SK-N-SH (cell line): ENCODE data around the gene CDH9. TPM values are rescaled to one million over a fixed set of nuclear protein-coding genes. Genes with fewer than 3 reads are reported as not detected.

Source experiments
- CTCF ChIA-PET: fragments of 300-600, 350-600 bp; formaldehyde crosslinking; extraction: SDS; loops from one replicate; lab custom pipeline; 2021; lab: Yijun Ruan, JAX
- POLR2A ChIA-PET: fragments of 350-600 bp; sonication (Branson Sonifier 250); formaldehyde crosslinking; extraction: SDS; loops from one replicate; lab custom pipeline; 2020; ENCODE audit warnings: antibody characterized with exemption, inconsistent platforms; lab: Yijun Ruan, JAX
- DNase-seq: peaks from one replicate; pipeline ENCODE4 v3.0.0; 2012
- H2AFZ ChIP-seq: fragments of 200-600 bp; sonication (generic); 2 replicates; pipeline ENCODE4 v1.8.1; 2016; ENCODE audit warnings: antibody characterized with exemption, mild to moderate bottlenecking, low read depth
- H3F3A ChIP-seq: fragments of 200-600 bp; sonication (generic); replicated peaks from 2 replicates; pipeline ENCODE3; 2016; ENCODE audit warnings: antibody characterized with exemption, mild to moderate bottlenecking; ENCODE audit not compliant: insufficient read depth
- H3K27ac ChIP-seq, 2 experiments: fragments of 200-500 bp in 1 of 2; fragments of 200-600 bp in 1 of 2; sonication (Bioruptor generic) in 1 of 2; sonication (generic), shearing (Covaris generic) in 1 of 2; 2 replicates each; pipeline versions ENCODE4 v1.5.1 to v1.6.1; 2014 to 2016; ENCODE audit warnings: low read depth in 2 of 2, inconsistent platforms in 1 of 2, low read length in 1 of 2, mild to moderate bottlenecking in 1 of 2, mixed read lengths in 1 of 2
- H3K27me3 ChIP-seq: fragments of 200-600 bp; sonication (generic), shearing (Covaris generic); 2 replicates; pipeline ENCODE4 v1.6.1; 2016; ENCODE audit warnings: mixed run types; ENCODE audit not compliant: insufficient read depth
- H3K36me3 ChIP-seq, 2 experiments: fragments of 200-500 bp in 1 of 2; fragments of 200-600 bp in 1 of 2; sonication (Bioruptor generic) in 1 of 2; sonication (generic) in 1 of 2; replicated peaks in 1 of 2; 2 replicates each; pipeline versions ENCODE3 to v1.5.1; 2014 to 2016; ENCODE audit warnings: low read length in 1 of 2, mild to moderate bottlenecking in 1 of 2; ENCODE audit not compliant: insufficient read depth in 2 of 2, control insufficient read depth in 1 of 2
- H3K4me1 ChIP-seq, 2 experiments: fragments of 200-500 bp in 1 of 2; fragments of 200-600 bp in 1 of 2; sonication (Bioruptor generic) in 1 of 2; sonication (generic), shearing (Covaris generic) in 1 of 2; 2 replicates each; pipeline versions ENCODE4 v1.5.1 to v1.6.1; 2014 to 2016; ENCODE audit warnings: low read depth in 1 of 2, low read length in 1 of 2, mixed run types in 1 of 2; ENCODE audit not compliant: insufficient read depth in 2 of 2, control insufficient read depth in 1 of 2
- H3K4me2 ChIP-seq: fragments of 200-600 bp; sonication (generic), shearing (Covaris generic); 2 replicates; pipeline ENCODE4 v1.6.1; 2017; ENCODE audit warnings: mixed run types
- H3K4me3 ChIP-seq, 2 experiments: fragments of 200-500 bp in 1 of 2; fragments of 200-600 bp in 1 of 2; sonication (Bioruptor generic) in 1 of 2; sonication (generic), shearing (Covaris generic) in 1 of 2; 2 replicates each; pipeline versions ENCODE4 v1.5.1 to v1.8.1; 2014 to 2016; ENCODE audit warnings: low read depth in 2 of 2, inconsistent platforms in 1 of 2, low read length in 1 of 2, mild to moderate bottlenecking in 1 of 2, mixed read lengths in 1 of 2, moderate library complexity in 1 of 2
- H3K79me2 ChIP-seq: fragments of 200-600 bp; sonication (generic); 2 replicates; pipeline ENCODE4 v1.8.1; 2017; ENCODE audit warnings: mild to moderate bottlenecking; ENCODE audit not compliant: insufficient read depth
- H3K9ac ChIP-seq: fragments of 200-600 bp; sonication (generic); 2 replicates; pipeline ENCODE4 v1.6.1; 2017; ENCODE audit warnings: mixed run types
- H3K9me2 ChIP-seq: fragments of 200-600 bp; sonication (generic); 2 replicates; pipeline ENCODE4 v1.6.1; 2017; ENCODE audit warnings: mixed run types
- H3K9me3 ChIP-seq: fragments of 200-600 bp; sonication (generic); 2 replicates; pipeline ENCODE4 v1.6.1; 2017; ENCODE audit warnings: mixed run types, mild to moderate bottlenecking, moderate library complexity
- H4K20me1 ChIP-seq: fragments of 200-600 bp; sonication (generic); 2 replicates; pipeline ENCODE4 v1.6.1; 2017; ENCODE audit warnings: mild to moderate bottlenecking, mixed run types; ENCODE audit not compliant: insufficient read depth
- CHD2 ChIP-seq: fragments of 150-350 bp; IDR thresholded peaks from 2 replicates; pipeline ENCODE4 v1.6.1; 2018; ENCODE audit warnings: low read length; ENCODE audit not compliant: partially characterized antibody
- EP300 ChIP-seq, 2 experiments: IDR thresholded peaks; 2 replicates each; pipeline versions ENCODE4 v1.4.0 to v1.6.1; 2012; ENCODE audit warnings: borderline replicate concordance in 1 of 2, low read depth in 1 of 2, low read length in 1 of 2
- FOSL2 ChIP-seq: IDR thresholded peaks from 2 replicates; pipeline ENCODE4 v1.4.0; 2012; ENCODE audit warnings: low read depth, mild to moderate bottlenecking, moderate library complexity, borderline replicate concordance
- FOXM1 ChIP-seq: IDR thresholded peaks from 2 replicates; pipeline ENCODE4 v1.4.0; 2012; ENCODE audit warnings: low read depth, mild to moderate bottlenecking
- GABPA ChIP-seq: IDR thresholded peaks from 2 replicates; pipeline ENCODE4 v1.4.0; 2012; ENCODE audit warnings: low read depth, mild to moderate bottlenecking
- GATA2 ChIP-seq: sonication (generic); formaldehyde crosslinking; IDR thresholded peaks from 2 replicates; pipeline ENCODE4 v1.5.0; 2020; ENCODE audit warnings: mild to moderate bottlenecking, missing genetic modification reagents
- JUND ChIP-seq: IDR thresholded peaks from 2 replicates; pipeline ENCODE4 v1.4.0; 2012
- MAX ChIP-seq: IDR thresholded peaks from 2 replicates; pipeline ENCODE4 v1.4.0; 2012; ENCODE audit warnings: low read depth
- NFIC ChIP-seq: IDR thresholded peaks from 2 replicates; pipeline ENCODE4 v1.4.0; 2012; ENCODE audit warnings: borderline replicate concordance
- NRF1 ChIP-seq: IDR thresholded peaks from 2 replicates; pipeline ENCODE4 v1.6.1; 2012; ENCODE audit warnings: low read depth, mild to moderate bottlenecking, low read length
- POLR2AphosphoS5 ChIP-seq: IDR thresholded peaks from 2 replicates; pipeline ENCODE4 v1.6.1; 2012; ENCODE audit warnings: low read depth, low read length
- RAD21 ChIP-seq: IDR thresholded peaks from 2 replicates; pipeline ENCODE4 v1.6.1; 2012; ENCODE audit warnings: mild to moderate bottlenecking, low read length
- RCOR1 ChIP-seq: fragments of 150-350 bp; IDR thresholded peaks from 2 replicates; pipeline ENCODE4 v1.6.1; 2017; ENCODE audit warnings: antibody characterized with exemption, low read length
- REST ChIP-seq: IDR thresholded peaks from 2 replicates; pipeline ENCODE4 v1.6.1; 2012; ENCODE audit warnings: mild to moderate bottlenecking, low read depth, low read length, moderate library complexity
- SIN3A ChIP-seq: IDR thresholded peaks from 2 replicates; pipeline ENCODE4 v1.6.1; 2012; ENCODE audit warnings: low read depth, mild to moderate bottlenecking, low read length, moderate library complexity, borderline replicate concordance
- TAF1 ChIP-seq: IDR thresholded peaks from 2 replicates; pipeline ENCODE4 v1.6.1; 2012; ENCODE audit warnings: low read depth, mild to moderate bottlenecking, low read length, moderate library complexity, borderline replicate concordance
- TCF12 ChIP-seq: IDR thresholded peaks from 2 replicates; pipeline ENCODE4 v1.4.0; 2012
- WGBS: methylation state at CpG from one replicate; pipeline ENCODE4 v1.1.6; 2017; ENCODE audit warnings: low lambda C conversion rate; 5-methylcytosine and 5-hydroxymethylcytosine counted together
- polyA plus RNA-seq, 3 experiments: library from polyadenylated mRNA; depleted of rRNA; stranded (reverse); fragments of >200 nt; gene quantifications; 2 replicates each; pipeline ENCODE4 v1.2.3, GENCODE V29; 2012

Gene CDH9
- polyA plus RNA-seq, 1 of the 3 experiments (the other 2 are of a cell fraction): not detected

GRCh38 chr5:27083449-27084415 lies 45.3 kb upstream of the CDH9 start (continued):
- TF ChIP-seq REST (no peak), POLR2AphosphoS5 (no peak), NRF1 (no peak), RCOR1 (no peak), MAX (no peak), FOSL2 (no peak)

GRCh38 chr5:27080147-27080546 lies 41.8 kb upstream of the CDH9 start:
- ChIA-PET POLR2A (no interaction called here), CTCF (no interaction called here)
- no peak overlapping the region for H3K27ac ChIP-seq
- no peaks in the 10 kb centered on the region for H3F3A ChIP-seq
- H3K9ac ChIP-seq: no peak overlapping the region
- H3K9me2 ChIP-seq: no peaks in the 10 kb centered on the region
- TF ChIP-seq GABPA (no peak), EP300 (IDR thresholded peaks at IDR 0.05; ENCODE audit: borderline replicate concordance in 1 of 2, low read depth in 1 of 2, low read length in 1 of 2) (no peak), CHD2 (no peak), TCF12 (no peak), GATA2 (CRISPR knock-in tag) (no peak), NFIC (no peak), SIN3A (no peak), TAF1 (no peak), JUND (no peak), POLR2AphosphoS5 (no peak), FOXM1 (no peak), RAD21 (no peak)
- no peak for DNase-seq
- H2AFZ ChIP-seq: no peak overlapping the region
- 0% methylated on average over 1 of the region's 1 CpG for WGBS
- H4K20me1 ChIP-seq: no peaks in the 10 kb centered on the region
- H3K9me3 ChIP-seq: no peaks in the 10 kb centered on the region
- H3K79me2 ChIP-seq: no peaks in the 10 kb centered on the region
- H3K4me1 ChIP-seq: no peaks in the 10 kb centered on the region
- H3K4me2 ChIP-seq: no peak overlapping the region
- H3K36me3 ChIP-seq: no peaks in the 10 kb centered on the region
- no peaks in the 10 kb centered on the region for H3K27me3 ChIP-seq
- no peak overlapping the region for H3K4me3 ChIP-seq
